CD4-positive, alpha-beta T cell treated with Interleukin-4 for 4 hours (primary cell): Measurements from ENCODE around the gene SND1.

Source experiments
- DNase-seq: peaks from one replicate; pipeline ENCODE4 v3.0.0-alpha.2; 2020

The SND1 gene

GRCh38 chr7:127651556-127652332, at the start of gene SND1:
TSS of gene SND1 (plus strand) at chr7:127652194. CDS start at chr7:127652374, 180 bp downstream.
- peak; percentile 99 for DNase-seq

DNA sequence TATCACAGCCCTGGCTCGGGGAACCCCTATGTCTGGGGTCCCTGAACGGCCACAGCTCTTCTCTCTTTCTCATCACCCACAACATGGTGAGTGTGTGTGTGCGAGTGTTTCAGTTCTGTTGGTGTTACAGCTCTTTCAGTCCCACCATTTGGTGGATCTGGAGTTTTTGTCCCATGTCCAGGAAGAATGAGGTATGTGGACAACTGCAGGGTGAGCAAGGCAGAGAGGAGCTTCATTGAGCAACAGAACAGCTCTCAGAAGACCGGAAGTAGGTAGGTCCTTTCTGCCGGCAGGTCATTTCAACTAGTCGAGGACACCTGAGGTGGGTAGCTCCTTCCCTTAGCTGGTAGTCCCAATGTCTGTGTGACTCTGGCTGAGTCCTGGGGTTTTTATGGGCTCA, 43.5 kb upstream of the SND1 start:
- no peak for DNase-seq

DNA sequence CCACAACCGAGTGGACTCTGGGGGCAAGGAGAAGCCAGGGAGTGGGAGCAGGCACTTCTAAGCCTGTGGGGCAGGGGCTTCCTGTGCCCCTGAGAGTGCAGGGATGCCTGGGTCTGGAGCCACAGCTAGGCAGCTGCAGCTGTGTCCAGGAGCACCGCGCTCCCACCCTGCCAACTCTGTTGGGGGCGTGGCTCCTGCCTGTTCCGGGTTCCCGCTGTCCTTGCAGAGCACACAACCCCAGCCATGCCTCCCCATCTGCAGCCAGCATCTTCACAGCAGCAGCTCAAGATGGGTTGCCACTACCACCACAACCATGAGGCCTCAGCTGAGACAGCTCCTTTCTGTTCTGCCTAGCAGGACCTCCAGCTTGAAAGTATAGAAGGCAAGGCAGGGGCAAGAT, 42.7 kb upstream of the SND1 start:
- DNase-seq, result no peak

DNA sequence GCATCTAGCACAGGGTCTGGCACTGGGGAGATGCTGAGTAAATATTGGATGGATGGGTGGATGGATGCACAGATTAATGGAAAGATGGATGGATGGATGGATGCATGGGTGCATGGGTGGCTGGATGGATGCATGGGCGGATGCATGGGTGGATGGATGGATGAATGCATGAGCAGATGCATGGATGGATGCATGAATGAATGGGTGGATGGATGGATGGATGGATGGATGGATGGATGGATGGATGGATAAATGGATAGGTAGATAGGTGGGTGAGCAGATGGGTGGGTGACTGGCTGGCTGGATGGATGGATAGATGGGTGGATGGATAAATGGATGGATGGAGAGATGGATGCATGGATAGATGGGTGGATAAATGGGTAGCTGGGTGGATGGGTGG, 39.7 kb upstream of the SND1 start:
- no peak for DNase-seq

GRCh38 chr7:127616724-127617123, 35.3 kb upstream of the SND1 start:
- DNase-seq, result no peak

- no peak for DNase-seq
These were observed 34.0 kb upstream of the SND1 start, which contains the start of gene PAX4 for GRCh38 chr7:127618042-127618441. TSS of gene PAX4 (minus strand) at chr7:127618142. CDS start at chr7:127615928, 2,214 bp downstream.

DNA sequence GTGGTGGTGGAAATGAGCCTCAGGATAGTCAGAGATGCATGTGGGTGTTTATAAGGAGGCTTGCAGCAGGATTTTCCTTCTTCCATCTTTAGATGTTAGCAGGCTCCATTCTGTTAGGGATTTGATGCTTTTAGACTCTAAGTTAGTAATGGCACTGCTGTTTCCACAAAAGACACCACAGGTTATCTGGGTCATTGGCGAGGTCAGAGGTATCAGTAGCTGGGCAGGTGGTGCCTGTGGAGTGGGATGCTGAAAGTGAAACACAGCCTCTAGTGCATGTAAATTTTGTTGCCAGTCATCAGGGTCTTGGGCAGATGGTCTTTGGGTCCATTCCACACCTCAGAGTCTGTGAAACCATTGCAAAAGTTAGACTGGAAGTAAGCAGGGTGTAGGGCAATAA, 33.2 kb upstream of the SND1 start:
- no peak for DNase-seq

DNA sequence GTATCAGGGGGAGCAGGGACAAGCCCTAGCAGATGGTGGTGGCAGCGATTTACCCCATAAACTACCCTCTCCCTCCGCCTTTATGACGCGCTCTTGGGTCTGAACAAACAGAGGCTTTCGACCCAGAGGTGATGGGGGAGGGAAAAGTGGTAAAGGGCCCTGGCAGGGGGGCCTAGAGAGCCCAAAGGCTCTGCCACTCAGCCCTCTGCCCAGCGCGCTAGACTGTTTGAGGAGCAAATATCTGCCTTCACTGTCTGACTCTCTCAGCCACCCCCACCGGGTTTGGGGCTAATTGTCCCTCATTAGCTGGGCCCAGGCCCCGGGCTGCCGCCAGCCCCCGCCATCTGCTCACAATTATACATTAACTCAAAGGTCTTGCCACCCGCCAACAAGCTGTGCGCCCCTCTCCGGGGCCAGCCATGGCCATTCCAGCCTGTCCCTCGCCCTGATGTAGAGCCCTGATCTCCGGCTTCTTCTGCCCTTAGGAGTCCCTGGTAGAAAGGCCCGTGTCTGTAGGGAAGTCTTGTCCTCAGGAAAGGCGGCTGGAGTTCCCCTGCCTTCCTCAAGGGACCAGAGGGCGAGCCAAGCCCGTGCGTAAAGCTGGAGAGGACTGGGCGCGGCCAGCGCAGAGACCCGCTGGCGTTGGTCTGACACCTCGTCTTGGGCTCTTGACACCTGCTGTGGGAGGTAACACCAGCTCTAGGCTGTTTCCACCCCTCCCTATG, 32.2 kb upstream of the SND1 start:
- no peak for DNase-seq

DNA sequence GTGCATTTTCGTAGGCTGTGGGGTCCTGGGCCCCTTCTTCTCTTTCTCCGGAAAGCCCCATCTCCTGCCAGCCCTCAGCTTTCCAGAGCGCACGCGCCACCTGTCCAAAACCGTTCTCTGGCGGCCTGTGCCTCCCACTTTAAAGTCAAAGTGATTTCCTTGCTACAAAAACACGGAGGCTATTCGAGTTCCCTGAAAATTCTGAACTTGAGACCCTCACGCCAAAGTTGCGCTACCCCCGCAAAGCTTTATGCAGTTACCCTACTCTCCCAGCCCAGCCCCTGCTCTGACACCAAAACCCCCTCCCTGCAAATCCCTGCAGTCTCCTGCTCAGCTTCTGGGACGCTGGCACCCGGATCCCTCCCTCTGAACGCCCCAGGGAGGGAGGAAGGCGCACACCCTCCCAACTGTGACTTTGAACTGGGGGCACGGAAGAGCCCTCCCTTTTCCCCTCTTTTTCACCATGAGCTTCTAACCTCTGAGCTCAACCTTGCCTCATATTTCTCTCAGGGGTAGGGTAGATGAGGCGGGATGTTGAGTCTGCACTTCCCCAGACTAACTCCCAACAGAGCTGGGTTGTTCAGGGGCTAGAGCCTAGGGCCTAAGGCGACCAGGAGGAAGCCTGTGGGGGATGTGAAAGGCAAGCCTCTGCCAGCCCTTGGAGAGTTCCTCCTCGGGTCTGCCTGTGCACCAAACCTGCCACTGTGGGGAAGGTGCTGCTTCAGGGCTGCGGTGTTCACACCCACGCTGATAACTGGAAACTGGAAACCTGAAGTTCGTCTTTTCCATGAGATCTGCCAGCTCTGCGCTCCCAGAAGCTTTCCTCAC, 31.4 kb upstream of the SND1 start:
- DNase-seq, result no peak

GRCh38 chr7:127625331-127625730, 26.7 kb upstream of the SND1 start:
- no peak for DNase-seq

- no peak for DNase-seq
These were observed 23.5 kb upstream of the SND1 start for GRCh38 chr7:127628445-127628844.

GRCh38 chr7:127629268-127629854, 22.6 kb upstream of the SND1 start:
- DNase-seq, result peak; percentile 6

DNA sequence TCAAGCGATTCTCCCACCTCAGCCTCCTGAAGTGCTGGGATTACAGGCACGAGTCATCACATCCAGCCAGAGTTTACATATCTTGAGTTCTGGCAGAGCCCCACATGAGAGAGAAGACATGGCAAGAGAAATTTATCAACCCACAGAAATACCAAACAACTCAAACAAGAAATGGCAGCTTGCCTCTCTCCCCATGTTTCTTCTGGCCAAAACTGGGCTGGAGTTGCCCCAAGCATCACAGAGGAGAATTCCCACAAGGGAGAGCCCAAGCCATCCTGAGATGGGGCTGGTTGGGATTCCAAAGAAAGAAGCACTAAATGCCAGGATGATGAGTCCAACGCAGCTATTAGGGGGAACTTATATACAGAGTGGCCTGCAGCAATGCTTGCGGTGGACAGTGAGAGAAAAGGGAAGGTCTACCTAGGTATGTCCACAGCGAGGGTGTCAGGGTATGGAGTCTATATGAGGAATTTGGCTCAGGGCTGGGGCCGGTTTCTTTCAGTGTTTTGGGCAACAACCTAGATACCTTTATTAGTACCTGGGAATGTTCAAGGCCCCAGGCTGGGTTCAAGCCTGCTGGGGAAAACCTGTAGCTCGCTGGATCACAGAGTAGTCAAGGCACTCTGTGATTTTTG, 19.6 kb upstream of the SND1 start:
- no peak for DNase-seq

GRCh38 chr7:127635659-127636285, 16.2 kb upstream of the SND1 start:
- no peak for DNase-seq

- no peak for DNase-seq
These were observed 13.8 kb upstream of the SND1 start for GRCh38 chr7:127638197-127638596.

GRCh38 chr7:127644484-127644883, 7.5 kb upstream of the SND1 start:
- no peak for DNase-seq

DNA sequence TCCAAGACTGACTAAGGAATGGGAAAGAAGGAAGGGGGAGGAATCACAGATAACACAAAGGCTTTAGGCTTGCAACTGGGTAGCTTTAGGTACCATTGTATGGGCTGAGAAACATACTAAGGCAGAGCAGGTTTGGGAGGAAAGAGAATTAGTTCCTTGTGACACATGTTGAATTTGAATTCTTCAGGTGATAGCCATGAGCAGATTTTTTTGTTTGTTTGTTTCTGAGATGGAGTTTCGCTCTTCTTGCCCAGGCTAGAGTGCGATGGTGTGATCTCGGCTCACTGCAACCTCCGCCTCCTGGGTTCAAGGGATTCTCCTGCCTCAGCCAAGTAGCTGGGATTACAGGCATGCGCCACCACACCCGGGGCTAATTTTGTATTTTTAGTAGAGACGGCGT, 4.4 kb upstream of the SND1 start:
- no peak for DNase-seq

- no peak for DNase-seq
These were observed 3.0 kb upstream of the SND1 start for GRCh38 chr7:127648986-127649385.

DNA sequence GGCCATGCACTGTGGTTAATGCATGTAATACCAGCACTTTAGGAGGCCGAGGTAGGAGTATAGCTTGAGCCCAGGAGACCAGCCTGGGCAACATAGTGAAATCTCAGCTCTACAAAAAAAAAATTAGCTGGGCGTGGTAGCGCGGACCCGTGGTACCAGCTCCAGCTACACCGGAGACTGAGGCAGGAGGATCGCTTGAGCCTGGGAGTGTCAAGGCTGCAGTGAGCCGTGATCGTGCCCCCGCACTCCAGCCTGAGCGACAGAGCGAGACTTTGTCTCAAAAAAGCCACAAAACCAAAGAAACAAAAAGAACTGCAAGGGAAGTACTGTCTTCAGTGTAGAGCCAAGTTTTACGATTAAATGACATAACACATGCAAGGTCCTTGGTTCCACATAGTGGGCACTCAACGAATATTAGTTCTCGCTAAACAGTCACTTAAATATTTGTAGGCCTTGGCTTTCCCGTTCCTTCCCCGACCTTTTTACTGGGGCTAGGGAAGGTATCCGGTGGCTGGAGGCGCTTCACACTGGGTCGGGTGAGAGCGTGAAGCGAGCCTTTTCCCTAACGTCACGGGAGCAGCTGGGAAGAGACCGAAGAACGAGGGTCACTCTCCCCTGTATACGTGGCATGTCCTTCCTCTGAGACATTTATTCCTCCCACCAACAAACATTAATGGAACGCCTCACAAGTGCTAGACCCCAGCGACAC, 993 bp upstream of the SND1 start:
- DNase-seq, result peak; percentile 5

GRCh38 chr7:127652333-127653248, 597 bp downstream of the SND1 start:
- DNase-seq, result no peak
